HepG2 (cell line): Measurements from ENCODE around the gene ERC1. TPM values are rescaled to one million over a fixed set of nuclear protein-coding genes. Genes with fewer than 3 reads are reported as not detected.

Experiments used
- ATAC-seq: fragments of 200-7000 bp; cut with Tn5 transposase; 3 replicates; pipeline ENCODE4 v1.9.1; 2020; ENCODE audit warnings: mild to moderate bottlenecking, moderate library complexity
- BruUV-seq: library from RNA; stranded (reverse); fragments of 400-500 nt; replicated peaks from 2 replicates; lab custom pipeline; 2021; lab: Mats Ljungman, UMichigan
- CTCF ChIA-PET: fragments of 300-600 bp; formaldehyde crosslinking; extraction: SDS; loops from one replicate; lab custom pipeline; 2021; ENCODE audit warnings: low total read pairs, inconsistent platforms, low intra/inter-chr PET ratio; lab: Yijun Ruan, JAX
- POLR2A ChIA-PET: fragments of 350-600 bp; sonication (Branson Sonifier 250); formaldehyde crosslinking; loops from one replicate; lab custom pipeline; 2020; ENCODE audit warnings: antibody characterized with exemption, inconsistent platforms; lab: Yijun Ruan, JAX
- DNase-seq: peaks from one replicate; pipeline ENCODE4 v3.0.0-alpha.2; 2015; ENCODE audit warnings: low spot score
- FAIRE-seq: peaks from 3 replicates; lab custom pipeline; 2011; peaks lifted over from hg19 to GRCh38; lab: Jason Lieb, UNC
- H2AFZ ChIP-seq: one replicate; pipeline ENCODE4 v1.6.1; 2011; ENCODE audit warnings: low read length, inconsistent platforms
- H3K27ac ChIP-seq: fragments of 300-600 bp; 3 replicates; pipeline ENCODE4 v1.8.0; 2011; ENCODE audit warnings: mixed run types, mild to moderate bottlenecking, mixed read lengths, low read length, inconsistent platforms; ENCODE audit not compliant: insufficient read depth; ENCODE audit errors: extremely low read length
- H3K27me3 ChIP-seq, 2 experiments: fragments of 200-600 bp in 1 of 2; 2 replicates in 1 of 2; 3 replicates in 1 of 2; pipeline versions ENCODE4 v1.6.0 to v1.8.0; 2011; ENCODE audit warnings: low read length in 2 of 2, mild to moderate bottlenecking in 2 of 2, moderate library complexity in 2 of 2, inconsistent platforms in 1 of 2; ENCODE audit not compliant: insufficient read depth in 2 of 2, control insufficient read depth in 1 of 2
- H3K36me3 ChIP-seq, 2 experiments: fragments of 200-600 bp in 1 of 2; replicated peaks in 1 of 2; 2 replicates in 1 of 2; 3 replicates in 1 of 2; pipeline versions ENCODE4 v1.5.1 to v1.8.0; 2011; ENCODE audit warnings: low read length in 2 of 2, inconsistent platforms in 1 of 2; ENCODE audit not compliant: insufficient read depth in 2 of 2, control insufficient read depth in 1 of 2
- H3K4me1 ChIP-seq: 2 replicates; pipeline ENCODE4 v1.5.1; 2012; ENCODE audit warnings: low read length, inconsistent platforms; ENCODE audit not compliant: insufficient read depth
- H3K4me2 ChIP-seq: 2 replicates; pipeline ENCODE4 v1.6.0; 2011; ENCODE audit warnings: low read depth, low read length, inconsistent platforms
- H3K4me3 ChIP-seq, 3 experiments: fragments of 200-600 bp in 1 of 3; sonication (generic), shearing (Covaris generic) in 1 of 3; replicated peaks in 1 of 3; 2 replicates each; pipeline ENCODE4 v1.5.1; 2011 to 2016; ENCODE audit warnings: low read length in 3 of 3, inconsistent platforms in 2 of 3, low read depth in 2 of 3, mild to moderate bottlenecking in 2 of 3, control low read depth in 1 of 3, mixed read lengths in 1 of 3; ENCODE audit not compliant: insufficient read depth in 1 of 3
- H3K79me2 ChIP-seq: one replicate; pipeline ENCODE4 v1.6.1; 2011; ENCODE audit warnings: low read length, inconsistent platforms; ENCODE audit not compliant: insufficient read depth
- H3K9ac ChIP-seq: 2 replicates; pipeline ENCODE4 v1.6.0; 2011; ENCODE audit warnings: mild to moderate bottlenecking, low read depth, low read length, inconsistent platforms; ENCODE audit not compliant: insufficient read depth
- H3K9me3 ChIP-seq: 2 replicates; pipeline ENCODE4 v1.5.1; 2012; ENCODE audit warnings: mild to moderate bottlenecking, low read length
- H4K20me1 ChIP-seq: 2 replicates; pipeline ENCODE4 v1.6.0; 2011; ENCODE audit warnings: inconsistent platforms, mild to moderate bottlenecking, low read length, moderate library complexity; ENCODE audit not compliant: insufficient read depth
- CBX1 ChIP-seq: IDR thresholded peaks from one replicate; pipeline ENCODE4 v1.6.1; 2016; ENCODE audit warnings: antibody characterized with exemption, low read depth
- CEBPG ChIP-seq: IDR thresholded peaks from 2 replicates; pipeline ENCODE4 v1.6.1; 2016
- CTCF ChIP-seq: sonication (generic); formaldehyde crosslinking; IDR thresholded peaks from 2 replicates; pipeline ENCODE4 v1.5.0; 2020; ENCODE audit warnings: mild to moderate bottlenecking, missing genetic modification reagents, moderate library complexity
- RAD21 ChIP-seq: fragments of 450-650 bp; formaldehyde crosslinking; IDR thresholded peaks from 2 replicates; pipeline ENCODE4 v1.5.0; 2020; ENCODE audit warnings: mild to moderate bottlenecking
- SMAD9 ChIP-seq: sonication (generic); formaldehyde crosslinking; IDR thresholded peaks from 2 replicates; pipeline ENCODE4 v1.5.1; 2020; ENCODE audit warnings: mild to moderate bottlenecking, missing genetic modification reagents
- SMC3 ChIP-seq: IDR thresholded peaks from 2 replicates; pipeline ENCODE4 v1.6.1; 2011; ENCODE audit warnings: low read length, improper control_type of control experiment
- STAG1 ChIP-seq: sonication (generic); formaldehyde crosslinking; IDR thresholded peaks from 2 replicates; pipeline ENCODE4 v1.4.0; 2020; ENCODE audit warnings: missing genetic modification reagents
- ZNF543 ChIP-seq: sonication (generic); formaldehyde crosslinking; IDR thresholded peaks from 2 replicates; pipeline ENCODE4 v1.4.0; 2020; ENCODE audit warnings: mild to moderate bottlenecking, missing genetic modification reagents
- ZNF781 ChIP-seq: sonication (generic); formaldehyde crosslinking; IDR thresholded peaks from 2 replicates; pipeline ENCODE4 v1.5.1; 2020; ENCODE audit warnings: borderline replicate concordance, mild to moderate bottlenecking, missing genetic modification reagents; ENCODE audit errors: not compliant biosample characterization
- WGBS: methylation state at CpG from one replicate; pipeline ENCODE4 v1.1.6; 2017; ENCODE audit warnings: low lambda C conversion rate; 5-methylcytosine and 5-hydroxymethylcytosine counted together
- in situ Hi-C: cut with HindIII; loops from 2 replicates; pipeline ENCODE4 v1.10.0; 2017; ENCODE audit warnings: low pct_unique_long_range_greater_than_20kb; ENCODE audit not compliant: extremely low pct_ligation_motif_present
- intact Hi-C: fragments of 100-400 bp; cut with micrococcal nuclease; formaldehyde crosslinking; loops from one replicate; pipeline ENCODE4 v1.10.0; 2022; ENCODE audit not compliant: unreplicated experiment
- polyA plus RNA-seq, 8 experiments: library from polyadenylated mRNA; depleted of rRNA in 3 of 8; stranded (reverse) in 7 of 8; unstranded in 1 of 8; fragments of >200 nt; fragmentation: Illumina TruSeq in 4 of 8; extraction: Trizol in 4 of 8; gene quantifications; 2 replicates each; pipeline versions ENCODE4 v1.2.1 to v1.2.3, GENCODE V29; 2011 to 2016; ENCODE audit warnings: low read depth in 4 of 8, missing spikeins in 1 of 8, mixed read lengths in 1 of 8; ENCODE audit not compliant: insufficient read depth in 1 of 8
- total RNA-seq, 5 experiments: library from RNA; depleted of rRNA; stranded (reverse); fragments of >200 nt; fragmentation: Illumina TruSeq; extraction: Trizol; gene quantifications; 2 replicates each; pipeline ENCODE4 v1.2.3, GENCODE V29; 2016; ENCODE audit warnings: low read depth in 1 of 5

ERC1 gene
- total and polyA plus RNA-seq, 2 of the 13 experiments (the other 11 are each of a cell fraction or from before 2014, with no cell fraction given) = 6.1 to 12.4 TPM

- FAIRE-seq (peak; percentile 80), DNase-seq (peak; percentile 40), ATAC-seq (no peak)
- Histone ChIP-seq H3K9ac (no peak overlapping the region), H3K27me3 (no peaks in the 10 kb centered on the region), H3K4me1 (no peaks in the 10 kb centered on the region), H3K4me2 (no peak overlapping the region), H3K36me3 (peaks cover 1 to 4% of the 10 kb centered on the region in 2 experiments; a peak in 3 of 5 replicates), H3K9me3 (no peaks in the 10 kb centered on the region), H3K4me3 (no peak overlapping the region), H3K27ac (no peak overlapping the region), H3K79me2 (no peaks in the 10 kb centered on the region), H4K20me1 (no peaks in the 10 kb centered on the region; the same call in 1 of the 2 replicates), H2AFZ (no peak overlapping the region)
- ChIA-PET POLR2A (interaction anchor here (0.7 to 1.3 kb wide), 4 partner anchors 44 to 487 kb away, joined by 3 to 4 read pairs (median 3); no protein-coding TSS in a partner anchor), CTCF (interaction anchor here (1.3 to 2.0 kb wide), 3 partner anchors 463 to 487 kb away, joined by 3 to 32 read pairs (median 3); no protein-coding TSS in a partner anchor)
- BruUV-seq = no TSS peak
- WGBS = 22% methylated on average over 5 of the region's 5 CpGs
- TF ChIP-seq RAD21 (peak; percentile 87), CEBPG (0 out of 2 replicates have a peak, but pooled peaks have one; percentile 8), STAG1 (peak; percentile 90), CBX1 (no peak), SMC3 (peak; percentile 84), CTCF (CRISPR knock-in tag) (peak; percentile 86), ZNF781 (CRISPR knock-in tag) (no peak), ZNF543 (CRISPR knock-in tag) (no peak), SMAD9 (no peak)
- in situ Hi-C loops (loop anchor here (5.0 kb wide), 1 partner anchor 459 kb away; no protein-coding TSS in a partner anchor), intact Hi-C loops (loop anchor here (1.0 to 5.0 kb wide), 2 partner anchors 399 to 465 kb away; no protein-coding TSS in a partner anchor)
Measured at GRCh38 chr12:1117970-1118563, 127.0 kb downstream of the ERC1 start.
